ENCODE data around the gene DOCK2.

DOCK2 gene

GRCh38 chr5:170095646-170096045, 458.6 kb downstream of the DOCK2 start:
- Histone ChIP-seq H3K4me2 (no peak overlapping the region), H3K4me3 (IDR thresholded peaks at IDR 0.05; ENCODE audit: insufficient read depth, low read depth, low read length) (no peak overlapping the region), H3K36me3 (ENCODE audit: insufficient read depth) (no peaks in the 10 kb centered on the region), H3K27ac (no peak overlapping the region), H3K4me1 (ENCODE audit: low read depth, poor library complexity, severe bottlenecking) (no peaks in the 10 kb centered on the region), H2AFZ (ENCODE audit: low read depth) (no peak overlapping the region), H3K27me3 (ENCODE audit: insufficient read depth, low read depth) (no peaks in the 10 kb centered on the region), H4K20me1 (ENCODE audit: insufficient read depth) (no peaks in the 10 kb centered on the region), H3K9ac (no peak overlapping the region), H3K79me2 (ENCODE audit: insufficient read depth, low read depth) (no peaks in the 10 kb centered on the region)
- no peak for TF ChIP-seq CTCF (conservative IDR thresholded peaks at IDR 0.05; ENCODE audit: low read depth, low read length)

- no peak for TF ChIP-seq CTCF (conservative IDR thresholded peaks at IDR 0.05; ENCODE audit: low read depth, low read length)
- Histone ChIP-seq H3K9ac (no peak overlapping the region), H3K4me3 (IDR thresholded peaks at IDR 0.05; ENCODE audit: insufficient read depth, low read depth, low read length) (no peak overlapping the region), H3K27me3 (ENCODE audit: insufficient read depth, low read depth) (no peaks in the 10 kb centered on the region), H3K36me3 (ENCODE audit: insufficient read depth) (no peaks in the 10 kb centered on the region), H3K79me2 (ENCODE audit: insufficient read depth, low read depth) (no peaks in the 10 kb centered on the region), H2AFZ (ENCODE audit: low read depth) (no peak overlapping the region), H4K20me1 (ENCODE audit: insufficient read depth) (no peaks in the 10 kb centered on the region), H3K27ac (no peak overlapping the region), H3K4me2 (no peak overlapping the region), H3K4me1 (ENCODE audit: low read depth, poor library complexity, severe bottlenecking) (no peaks in the 10 kb centered on the region)
These were observed 460.9 kb downstream of the DOCK2 start for GRCh38 chr5:170097934-170098333.

GRCh38 chr5:170100066-170100943, 463.2 kb downstream of the DOCK2 start:
- Histone ChIP-seq H3K9ac (no peak overlapping the region), H4K20me1 (ENCODE audit: insufficient read depth) (no peaks in the 10 kb centered on the region), H2AFZ (ENCODE audit: low read depth) (no peak overlapping the region), H3K79me2 (ENCODE audit: insufficient read depth, low read depth) (no peaks in the 10 kb centered on the region), H3K4me2 (no peak overlapping the region), H3K36me3 (ENCODE audit: insufficient read depth) (no peaks in the 10 kb centered on the region), H3K27me3 (ENCODE audit: insufficient read depth, low read depth) (no peaks in the 10 kb centered on the region), H3K4me3 (IDR thresholded peaks at IDR 0.05; ENCODE audit: insufficient read depth, low read depth, low read length) (no peak overlapping the region), H3K4me1 (ENCODE audit: low read depth, poor library complexity, severe bottlenecking) (no peaks in the 10 kb centered on the region), H3K27ac (no peak overlapping the region)
- peak; percentile 62 for TF ChIP-seq CTCF (conservative IDR thresholded peaks at IDR 0.05; ENCODE audit: low read depth, low read length)

GRCh38 chr5:170103447-170103846, 466.4 kb downstream of the DOCK2 start:
- Histone ChIP-seq H3K79me2 (ENCODE audit: insufficient read depth, low read depth) (no peaks in the 10 kb centered on the region), H3K4me3 (IDR thresholded peaks at IDR 0.05; ENCODE audit: insufficient read depth, low read depth, low read length) (no peak overlapping the region), H3K9ac (no peak overlapping the region), H4K20me1 (ENCODE audit: insufficient read depth) (no peaks in the 10 kb centered on the region), H2AFZ (ENCODE audit: low read depth) (no peak overlapping the region), H3K36me3 (ENCODE audit: insufficient read depth) (no peaks in the 10 kb centered on the region), H3K4me2 (no peak overlapping the region), H3K4me1 (ENCODE audit: low read depth, poor library complexity, severe bottlenecking) (no peaks in the 10 kb centered on the region), H3K27ac (no peak overlapping the region), H3K27me3 (ENCODE audit: insufficient read depth, low read depth) (no peaks in the 10 kb centered on the region)
- no peak for TF ChIP-seq CTCF (conservative IDR thresholded peaks at IDR 0.05; ENCODE audit: low read depth, low read length)

Measured in KMS-11 (cell line).